Panc1 (cell line): ENCODE data around the gene RABGGTA. TPM values are rescaled to one million over a fixed set of nuclear protein-coding genes. Genes with fewer than 3 reads are reported as not detected.

ENCODE experiments used
- ATAC-seq: fragments of 200-7000 bp; cut with Tn5 transposase; 2 replicates; pipeline ENCODE4 v1.9.1; 2020; ENCODE audit warnings: mild to moderate bottlenecking, moderate library complexity
- BruUV-seq: library from RNA; stranded (reverse); fragments of 400-500 nt; replicated peaks from 2 replicates; lab custom pipeline; 2021; lab: Mats Ljungman, UMichigan
- CTCF ChIA-PET: fragments of 300-600 bp; sonication (Branson Sonifier 250); formaldehyde crosslinking; loops from one replicate; lab custom pipeline; 2022; ENCODE audit warnings: antibody characterized with exemption; lab: Charles Lee
- POLR2A ChIA-PET: fragments of 300-600 bp; sonication (Branson Sonifier 250); formaldehyde crosslinking; loops from one replicate; lab custom pipeline; 2022; ENCODE audit warnings: antibody characterized with exemption; lab: Charles Lee
- DNase-seq: peaks from one replicate; pipeline ENCODE4 v3.0.0-alpha.2; 2010; ENCODE audit warnings: low read depth, low spot score
- H3K27ac ChIP-seq: 2 replicates; pipeline ENCODE4 v1.5.1; 2011; ENCODE audit warnings: mild to moderate bottlenecking, low read length, inconsistent platforms
- H3K27me3 ChIP-seq: fragments of 200-500 bp; sonication (Bioruptor generic); 2 replicates; pipeline ENCODE4 v1.6.0; 2014; ENCODE audit warnings: low read length, inconsistent platforms; ENCODE audit not compliant: control insufficient read depth, insufficient read depth
- H3K36me3 ChIP-seq: fragments of 200-500 bp; sonication (Bioruptor generic); 2 replicates; pipeline ENCODE4 v1.5.1; 2014; ENCODE audit warnings: inconsistent platforms, mild to moderate bottlenecking, low read length, moderate library complexity; ENCODE audit not compliant: control insufficient read depth, insufficient read depth
- H3K4me1 ChIP-seq: 2 replicates; pipeline ENCODE4 v1.5.1; 2011; ENCODE audit warnings: inconsistent platforms, mild to moderate bottlenecking, low read length, moderate library complexity; ENCODE audit not compliant: control insufficient read depth, insufficient read depth
- H3K4me3 ChIP-seq, 2 experiments: 2 replicates each; pipeline ENCODE4 v1.5.1; 2011 to 2012; ENCODE audit warnings: low read depth in 2 of 2, low read length in 2 of 2, mild to moderate bottlenecking in 2 of 2, inconsistent platforms in 1 of 2, moderate library complexity in 1 of 2
- H3K9me3 ChIP-seq: fragments of 200-500 bp; sonication (Bioruptor generic); 2 replicates; pipeline ENCODE4 v1.5.1; 2014; ENCODE audit warnings: low read depth, mild to moderate bottlenecking, inconsistent platforms, low read length, moderate library complexity; ENCODE audit not compliant: control insufficient read depth, insufficient read depth
- CTCF ChIP-seq: fragments of 450-650 bp; IDR thresholded peaks from 2 replicates; pipeline ENCODE4 v1.5.1; 2017; ENCODE audit warnings: mild to moderate bottlenecking
- POLR2AphosphoS5 ChIP-seq: IDR thresholded peaks from 2 replicates; pipeline ENCODE4 v1.6.1; 2012; ENCODE audit warnings: mild to moderate bottlenecking, low read depth, low read length, moderate library complexity
- REST ChIP-seq, 2 experiments: IDR thresholded peaks; 2 replicates each; pipeline ENCODE4 v1.6.1; 2011 to 2012; ENCODE audit warnings: low read depth in 2 of 2, control low read depth in 1 of 2, low read length in 1 of 2, mild to moderate bottlenecking in 1 of 2, moderate library complexity in 1 of 2; ENCODE audit not compliant: insufficient read depth in 1 of 2
- SIN3A ChIP-seq: IDR thresholded peaks from 2 replicates; pipeline ENCODE4 v1.6.1; 2012; ENCODE audit warnings: low read depth, mild to moderate bottlenecking, low read length, moderate library complexity, borderline replicate concordance; ENCODE audit not compliant: insufficient read depth
- TCF7L2 ChIP-seq: IDR thresholded peaks from 2 replicates; pipeline ENCODE4 v1.6.1; 2011; ENCODE audit warnings: mild to moderate bottlenecking, low read depth, low read length, inconsistent platforms
- in situ Hi-C: cut with HindIII; loops from 2 replicates; pipeline ENCODE4 v1.10.0; 2016; ENCODE audit warnings: low sequenced_read_pairs, low pct_unique_long_range_greater_than_20kb
- intact Hi-C: fragments of 100-400 bp; cut with micrococcal nuclease; formaldehyde crosslinking; loops from one replicate; pipeline ENCODE4 v1.10.0; 2022; ENCODE audit not compliant: unreplicated experiment
- total RNA-seq: library from RNA; stranded (reverse); gene quantifications from one replicate; pipeline ENCODE4 v1.2.1, GENCODE V29; 2021; ENCODE audit not compliant: unreplicated experiment

Gene RABGGTA
- total RNA-seq, 1 experiment from 2014 or later: 30.9 TPM

GRCh38 chr14:24292118-24292807, 20.9 kb upstream of the RABGGTA start:
- TF ChIP-seq TCF7L2 (no peak), CTCF (no peak), POLR2AphosphoS5 (no peak), REST (IDR thresholded peaks at IDR 0.05; ENCODE audit: insufficient read depth in 1 of 2, low read depth in 2 of 2, low read length in 1 of 2) (no peak), SIN3A (no peak)
- Histone ChIP-seq H3K36me3 (no peaks in the 10 kb centered on the region), H3K4me3 (no peak overlapping the region), H3K9me3 (no peaks in the 10 kb centered on the region), H3K4me1 (no peaks in the 10 kb centered on the region), H3K27me3 (no peaks in the 10 kb centered on the region), H3K27ac (no peak overlapping the region)
- BruUV-seq: no TSS peak
- in situ Hi-C loops: no loop called here
- ATAC-seq (no peak), DNase-seq (no peak)
- CTCF ChIA-PET: interaction anchor here (0.6 kb wide), 1 partner anchor 509 kb away, joined by 5 read pairs; no protein-coding TSS in a partner anchor
- POLR2A ChIA-PET: no interaction called here
- intact Hi-C loops: no loop called here

- H3K27ac ChIP-seq: no peak overlapping the region
- BruUV-seq: no TSS peak
- no peaks in the 10 kb centered on the region for H3K4me1 ChIP-seq
- ChIA-PET POLR2A (no interaction called here), CTCF (interaction anchor here (0.6 kb wide), 1 partner anchor 508 kb away, joined by 5 read pairs; no protein-coding TSS in a partner anchor)
- no peaks in the 10 kb centered on the region for H3K36me3 ChIP-seq
- intact Hi-C loops (no loop called here), in situ Hi-C loops (no loop called here)
- ATAC-seq (no peak), DNase-seq (no peak)
- TF ChIP-seq CTCF (no peak), TCF7L2 (no peak), POLR2AphosphoS5 (no peak), REST (IDR thresholded peaks at IDR 0.05; ENCODE audit: insufficient read depth in 1 of 2, low read depth in 2 of 2, low read length in 1 of 2) (no peak), SIN3A (no peak)
- no peaks in the 10 kb centered on the region for H3K9me3 ChIP-seq
- no peaks in the 10 kb centered on the region for H3K27me3 ChIP-seq
- no peak overlapping the region for H3K4me3 ChIP-seq
Measured at GRCh38 chr14:24291446-24292117, 20.2 kb upstream of the RABGGTA start.
